HG03432 (cell line): ENCODE results near the gene SESN3.
"Not testable (repeated sequence)": the region's sequence is repeated elsewhere in the genome, so short reads cannot be mapped to it uniquely, and the experiment has no call there.

Source experiments
- ATAC-seq: cut with Tn5 transposase; IDR thresholded peaks from one replicate; pipeline ENCODE4 v1.9.1; 2021; ENCODE audit warnings: mild to moderate bottlenecking, moderate library complexity; ENCODE audit not compliant: unreplicated experiment

Gene SESN3

GRCh38 chr11:95252586-95252985 lies 21.6 kb upstream of the SESN3 start:
- ATAC-seq, result no peak

- not testable (repeated sequence) for ATAC-seq
Observed at GRCh38 chr11:95251896-95252295, 20.9 kb upstream of the SESN3 start.

- peak; percentile 89 for ATAC-seq
Observed at GRCh38 chr11:95248666-95249467, 17.9 kb upstream of the SESN3 start.

- ATAC-seq, result no peak
Observed at GRCh38 chr11:95247883-95248282, 16.9 kb upstream of the SESN3 start.

GRCh38 chr11:95247127-95247684 lies 16.2 kb upstream of the SESN3 start:
- ATAC-seq, result no peak

- ATAC-seq, result no peak
Observed at GRCh38 chr11:95245581-95245980, 14.6 kb upstream of the SESN3 start.

- no peak for ATAC-seq
Observed at GRCh38 chr11:95245038-95245437, 14.0 kb upstream of the SESN3 start.

- ATAC-seq, result no peak
Observed at GRCh38 chr11:95243673-95244072, 12.7 kb upstream of the SESN3 start.

GRCh38 chr11:95242845-95243605 lies 12.0 kb upstream of the SESN3 start:
- no peak for ATAC-seq

GRCh38 chr11:95242091-95242844 lies 11.3 kb upstream of the SESN3 start:
- ATAC-seq, result peak; percentile 63

GRCh38 chr11:95241681-95242081 lies 10.7 kb upstream of the SESN3 start:
- peak; percentile 81 for ATAC-seq

- ATAC-seq, result no peak
Observed at GRCh38 chr11:95239871-95240649, 9.1 kb upstream of the SESN3 start.

GRCh38 chr11:95232666-95233065 lies 1.7 kb upstream of the SESN3 start:
- ATAC-seq, result peak; percentile 8

GRCh38 chr11:95231881-95232605 lies 1.0 kb upstream of the SESN3 start:
- ATAC-seq, result peak; percentile 26

- ATAC-seq, result peak; percentile 18
Observed at GRCh38 chr11:95230810-95231126, 234 bp downstream of the SESN3 start.

GRCh38 chr11:95229993-95230809 lies 801 bp downstream of the SESN3 start:
- ATAC-seq, result peak; percentile 8

GRCh38 chr11:95229199-95229992 lies 1.6 kb downstream of the SESN3 start:
- ATAC-seq, result no peak

GRCh38 chr11:95228081-95228749 lies 2.8 kb downstream of the SESN3 start:
- no peak for ATAC-seq
